ENCODE data around the gene SUSD1. TPM values are rescaled to one million over a fixed set of nuclear protein-coding genes. Genes with fewer than 3 reads are reported as not detected.

Gene SUSD1
- total RNA-seq, 1 experiment from 2014 or later = 7.9 TPM

DNA sequence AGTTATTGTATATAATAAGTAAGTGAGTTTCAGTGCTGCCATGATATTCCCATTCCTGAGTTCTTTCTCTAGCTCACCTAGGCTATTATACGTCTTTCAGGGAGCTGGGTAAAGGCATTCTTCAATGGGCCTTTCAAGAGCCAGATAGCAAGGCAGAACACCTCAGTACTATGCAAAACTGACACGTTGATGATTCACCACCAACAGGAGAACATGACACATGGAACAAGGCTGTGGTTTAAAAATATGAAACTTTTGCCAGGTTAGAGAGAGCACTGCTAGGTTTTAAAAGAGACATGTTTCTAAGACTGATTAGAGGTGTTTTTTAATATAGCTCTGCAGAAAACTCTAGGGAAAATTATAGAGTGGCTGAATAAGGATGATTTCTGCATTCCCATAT is 182.6 kb downstream of the SUSD1 start (continued):
- TF ChIP-seq, protein P1, sequence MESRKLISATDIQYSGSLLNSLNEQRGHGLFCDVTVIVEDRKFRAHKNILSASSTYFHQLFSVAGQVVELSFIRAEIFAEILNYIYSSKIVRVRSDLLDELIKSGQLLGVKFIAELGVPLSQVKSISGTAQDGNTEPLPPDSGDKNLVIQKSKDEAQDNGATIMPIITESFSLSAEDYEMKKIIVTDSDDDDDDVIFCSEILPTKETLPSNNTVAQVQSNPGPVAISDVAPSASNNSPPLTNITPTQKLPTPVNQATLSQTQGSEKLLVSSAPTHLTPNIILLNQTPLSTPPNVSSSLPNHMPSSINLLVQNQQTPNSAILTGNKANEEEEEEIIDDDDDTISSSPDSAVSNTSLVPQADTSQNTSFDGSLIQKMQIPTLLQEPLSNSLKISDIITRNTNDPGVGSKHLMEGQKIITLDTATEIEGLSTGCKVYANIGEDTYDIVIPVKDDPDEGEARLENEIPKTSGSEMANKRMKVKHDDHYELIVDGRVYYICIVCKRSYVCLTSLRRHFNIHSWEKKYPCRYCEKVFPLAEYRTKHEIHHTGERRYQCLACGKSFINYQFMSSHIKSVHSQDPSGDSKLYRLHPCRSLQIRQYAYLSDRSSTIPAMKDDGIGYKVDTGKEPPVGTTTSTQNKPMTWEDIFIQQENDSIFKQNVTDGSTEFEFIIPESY (IDR thresholded peaks at IDR 0.05; ENCODE audit: extremely low read depth, insufficient replicate concordance, low read length) = no peak

DNA sequence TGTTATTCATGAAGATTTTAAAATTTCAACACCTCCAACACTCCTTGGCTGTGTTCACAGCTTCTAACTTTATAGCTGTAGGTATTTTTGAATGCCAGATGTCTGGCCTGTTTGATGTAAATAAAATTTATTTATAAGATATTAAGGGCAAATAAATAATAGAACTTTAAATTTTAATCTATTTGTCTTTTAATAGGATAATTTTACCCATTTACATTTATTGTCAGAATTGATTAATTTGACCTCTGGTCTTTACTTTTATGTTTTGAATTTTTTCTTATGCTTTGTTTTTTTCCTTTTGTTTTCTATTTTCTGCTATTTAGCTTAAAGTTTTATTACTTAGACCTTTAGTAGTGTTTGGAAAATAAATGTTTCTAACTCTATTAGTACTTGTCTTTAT is 183.9 kb downstream of the SUSD1 start:
- ChIA-PET POLR2A (no interaction called here), CTCF (no interaction called here), RAD21 (ENCODE audit: low non-redundant PET in 1 of 2, low total read pairs in 2 of 2, uncharacterized antibody in 2 of 2, unreplicated experiment in 2 of 2) (no interaction called here)
- Histone ChIP-seq H3K79me2 (ENCODE audit: insufficient read depth, low read length) (no peaks in the 10 kb centered on the region), H3K4me2 (ENCODE audit: low read length) (no peak overlapping the region), H3K9me2 (ENCODE audit: insufficient read depth) (no peaks in the 10 kb centered on the region), H3K36me3 (ENCODE audit: control insufficient read depth in 1 of 2, insufficient read depth in 2 of 2, low read length in 2 of 2) (no peaks in the 10 kb centered on the region), H3K4me3 (replicated peaks in 1 of 2; ENCODE audit: low read depth in 1 of 2, low read length in 2 of 2) (no peak overlapping the region), H2AFZ (ENCODE audit: low read depth, low read length, poor library complexity, severe bottlenecking) (no peak overlapping the region), H3K27ac (ENCODE audit: low read depth, low read length) (no peak overlapping the region), H3K27me3 (ENCODE audit: insufficient read depth, low read length) (no peaks in the 10 kb centered on the region), H3K4me1 (ENCODE audit: control insufficient read depth in 1 of 2, insufficient read depth in 2 of 2, low read length in 2 of 2) (peaks cover 3 to 17% of the 10 kb centered on the region in 2 experiments; a peak in 3 of 4 replicates), H3K9ac (ENCODE audit: low read length) (no peak overlapping the region), H4K20me1 (ENCODE audit: insufficient read depth) (no peaks in the 10 kb centered on the region), H3K9me3 (ENCODE audit: control insufficient read depth in 1 of 2, insufficient read depth in 1 of 2, low read depth in 1 of 2, low read length in 2 of 2) (0 out of 4 replicates have a peak, but pooled peaks cover 4 to 6% of the 10 kb centered on the region in 2 experiments)
- intact Hi-C loops (cut with micrococcal nuclease) = no loop called here
- TF ChIP-seq, protein P2, sequence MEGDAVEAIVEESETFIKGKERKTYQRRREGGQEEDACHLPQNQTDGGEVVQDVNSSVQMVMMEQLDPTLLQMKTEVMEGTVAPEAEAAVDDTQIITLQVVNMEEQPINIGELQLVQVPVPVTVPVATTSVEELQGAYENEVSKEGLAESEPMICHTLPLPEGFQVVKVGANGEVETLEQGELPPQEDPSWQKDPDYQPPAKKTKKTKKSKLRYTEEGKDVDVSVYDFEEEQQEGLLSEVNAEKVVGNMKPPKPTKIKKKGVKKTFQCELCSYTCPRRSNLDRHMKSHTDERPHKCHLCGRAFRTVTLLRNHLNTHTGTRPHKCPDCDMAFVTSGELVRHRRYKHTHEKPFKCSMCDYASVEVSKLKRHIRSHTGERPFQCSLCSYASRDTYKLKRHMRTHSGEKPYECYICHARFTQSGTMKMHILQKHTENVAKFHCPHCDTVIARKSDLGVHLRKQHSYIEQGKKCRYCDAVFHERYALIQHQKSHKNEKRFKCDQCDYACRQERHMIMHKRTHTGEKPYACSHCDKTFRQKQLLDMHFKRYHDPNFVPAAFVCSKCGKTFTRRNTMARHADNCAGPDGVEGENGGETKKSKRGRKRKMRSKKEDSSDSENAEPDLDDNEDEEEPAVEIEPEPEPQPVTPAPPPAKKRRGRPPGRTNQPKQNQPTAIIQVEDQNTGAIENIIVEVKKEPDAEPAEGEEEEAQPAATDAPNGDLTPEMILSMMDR (IDR thresholded peaks at IDR 0.05 in 2 of 3, conservative IDR thresholded peaks at IDR 0.05 in 1 of 3; ENCODE audit: borderline replicate concordance in 1 of 3, insufficient read depth in 1 of 3, low read depth in 2 of 3, low read length in 2 of 3) = no peak
- TF ChIP-seq YY1 (IDR thresholded peaks at IDR 0.05; ENCODE audit: extremely low read depth, insufficient replicate concordance, low read depth, low read length) = no peak
- TF ChIP-seq CEBPB (IDR thresholded peaks at IDR 0.05; ENCODE audit: low read depth) = no peak
- TF ChIP-seq POLR2A (IDR thresholded peaks at IDR 0.05; ENCODE audit: borderline replicate concordance, extremely low read depth, insufficient read depth, insufficient read length) = no peak
- no peak for TF ChIP-seq CBX3 (IDR thresholded peaks at IDR 0.05; ENCODE audit: low read depth)
- no peak for TF ChIP-seq FOSL1 (IDR thresholded peaks at IDR 0.05; ENCODE audit: low read depth)
- TF ChIP-seq EZH2phosphoT487 (IDR thresholded peaks at IDR 0.05; ENCODE audit: borderline replicate concordance) = no peak
- TF ChIP-seq, protein P3, sequence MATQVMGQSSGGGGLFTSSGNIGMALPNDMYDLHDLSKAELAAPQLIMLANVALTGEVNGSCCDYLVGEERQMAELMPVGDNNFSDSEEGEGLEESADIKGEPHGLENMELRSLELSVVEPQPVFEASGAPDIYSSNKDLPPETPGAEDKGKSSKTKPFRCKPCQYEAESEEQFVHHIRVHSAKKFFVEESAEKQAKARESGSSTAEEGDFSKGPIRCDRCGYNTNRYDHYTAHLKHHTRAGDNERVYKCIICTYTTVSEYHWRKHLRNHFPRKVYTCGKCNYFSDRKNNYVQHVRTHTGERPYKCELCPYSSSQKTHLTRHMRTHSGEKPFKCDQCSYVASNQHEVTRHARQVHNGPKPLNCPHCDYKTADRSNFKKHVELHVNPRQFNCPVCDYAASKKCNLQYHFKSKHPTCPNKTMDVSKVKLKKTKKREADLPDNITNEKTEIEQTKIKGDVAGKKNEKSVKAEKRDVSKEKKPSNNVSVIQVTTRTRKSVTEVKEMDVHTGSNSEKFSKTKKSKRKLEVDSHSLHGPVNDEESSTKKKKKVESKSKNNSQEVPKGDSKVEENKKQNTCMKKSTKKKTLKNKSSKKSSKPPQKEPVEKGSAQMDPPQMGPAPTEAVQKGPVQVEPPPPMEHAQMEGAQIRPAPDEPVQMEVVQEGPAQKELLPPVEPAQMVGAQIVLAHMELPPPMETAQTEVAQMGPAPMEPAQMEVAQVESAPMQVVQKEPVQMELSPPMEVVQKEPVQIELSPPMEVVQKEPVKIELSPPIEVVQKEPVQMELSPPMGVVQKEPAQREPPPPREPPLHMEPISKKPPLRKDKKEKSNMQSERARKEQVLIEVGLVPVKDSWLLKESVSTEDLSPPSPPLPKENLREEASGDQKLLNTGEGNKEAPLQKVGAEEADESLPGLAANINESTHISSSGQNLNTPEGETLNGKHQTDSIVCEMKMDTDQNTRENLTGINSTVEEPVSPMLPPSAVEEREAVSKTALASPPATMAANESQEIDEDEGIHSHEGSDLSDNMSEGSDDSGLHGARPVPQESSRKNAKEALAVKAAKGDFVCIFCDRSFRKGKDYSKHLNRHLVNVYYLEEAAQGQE (IDR thresholded peaks at IDR 0.05; ENCODE audit: low read depth) = no peak
- TF ChIP-seq POLR2AphosphoS5 (IDR thresholded peaks at IDR 0.05; ENCODE audit: low read depth, low read length) = no peak
- no peak for DNase-seq (ENCODE audit: low read depth, low spot score)
- BruUV-seq (replicated peaks) = no TSS peak
- no peak for ATAC-seq

Data from HCT116 (cell line).